HCT116 (cell line): ENCODE measurements around the gene ZNF777.

Experiments used
- CEBPB ChIP-seq: IDR thresholded peaks from 2 replicates; pipeline ENCODE4 v1.6.1; 2012; ENCODE audit warnings: low read depth
- CTCF ChIP-seq, 3 experiments: fragments of 200-600 bp in 1 of 3; sonication (generic) in 1 of 3; IDR thresholded peaks in 2 of 3; conservative IDR thresholded peaks in 1 of 3; 2 replicates each; pipeline ENCODE4 v1.5.1; 2012 to 2017; ENCODE audit warnings: low read depth in 2 of 3, low read length in 2 of 3, antibody characterized with exemption in 1 of 3, borderline replicate concordance in 1 of 3, control low read depth in 1 of 3, mild to moderate bottlenecking in 1 of 3, mixed read lengths in 1 of 3, mixed run types in 1 of 3, moderate library complexity in 1 of 3; ENCODE audit not compliant: insufficient read depth in 1 of 3
- EZH2 ChIP-seq: fragments of 200-600 bp; sonication (generic); IDR thresholded peaks from 2 replicates; pipeline ENCODE4 v1.6.1; 2017; ENCODE audit warnings: antibody characterized with exemption, mixed run types
- EZH2phosphoT487 ChIP-seq: fragments of 200-600 bp; IDR thresholded peaks from 2 replicates; pipeline ENCODE4 v1.6.1; 2018; ENCODE audit warnings: antibody characterized with exemption, borderline replicate concordance
- POLR2A ChIP-seq: IDR thresholded peaks from 2 replicates; pipeline ENCODE4 v1.7.0; 2011; ENCODE audit warnings: borderline replicate concordance; ENCODE audit not compliant: insufficient read depth, insufficient read length; ENCODE audit errors: extremely low read depth
- POLR2AphosphoS5 ChIP-seq: IDR thresholded peaks from 2 replicates; pipeline ENCODE4 v1.6.1; 2011; ENCODE audit warnings: mild to moderate bottlenecking, low read depth, low read length, moderate library complexity
- SRF ChIP-seq: IDR thresholded peaks from 2 replicates; pipeline ENCODE4 v1.6.1; 2012; ENCODE audit warnings: low read depth
- YY1 ChIP-seq: IDR thresholded peaks from 2 replicates; pipeline ENCODE4 v1.6.1; 2011; ENCODE audit warnings: low read length, low read depth, moderate library complexity, mild to moderate bottlenecking; ENCODE audit not compliant: insufficient replicate concordance; ENCODE audit errors: extremely low read depth
- ZFX ChIP-seq: fragments of 450-650 bp; IDR thresholded peaks from 2 replicates; pipeline ENCODE4 v1.6.1; 2017

- TF ChIP-seq POLR2AphosphoS5: no peak
- no peak for TF ChIP-seq EZH2
- no peak for TF ChIP-seq ZFX
- TF ChIP-seq SRF: no peak
- TF ChIP-seq YY1: no peak
- no peak for TF ChIP-seq CTCF (IDR thresholded peaks at IDR 0.05 in 2 of 3, conservative IDR thresholded peaks at IDR 0.05 in 1 of 3; ENCODE audit: borderline replicate concordance in 1 of 3, insufficient read depth in 1 of 3, low read depth in 2 of 3, low read length in 2 of 3)
- no peak for TF ChIP-seq CEBPB
- TF ChIP-seq POLR2A: no peak
- no peak for TF ChIP-seq EZH2phosphoT487
These were observed 30.7 kb downstream of the ZNF777 start for GRCh38 chr7:149430192-149430591.
